H9 (cell line): ENCODE measurements around the gene ARHGEF6. TPM values are rescaled to one million over a fixed set of nuclear protein-coding genes. Genes with fewer than 3 reads are reported as not detected.

Experiments used
- DNase-seq: peaks from one replicate; pipeline ENCODE4 v3.0.0-alpha.2; 2017
- H2AFZ ChIP-seq: one replicate; pipeline ENCODE4 v1.6.1; 2013; ENCODE audit warnings: mild to moderate bottlenecking, low read length, control low read depth, moderate library complexity
- H2AK5ac ChIP-seq: 2 replicates; pipeline ENCODE4 v1.6.1; 2013; ENCODE audit warnings: low read length, control low read depth, mixed read lengths; ENCODE audit not compliant: insufficient read length
- H2BK120ac ChIP-seq: one replicate; pipeline ENCODE4 v1.6.1; 2013; ENCODE audit warnings: low read depth, mild to moderate bottlenecking, low read length, control low read depth, inconsistent platforms; ENCODE audit not compliant: poor library complexity, severe bottlenecking
- H2BK12ac ChIP-seq: 2 replicates; pipeline ENCODE4 v1.6.1; 2013; ENCODE audit warnings: low read length, control low read depth, mixed read lengths, low read depth; ENCODE audit not compliant: insufficient read length
- H2BK15ac ChIP-seq: 2 replicates; pipeline ENCODE4 v1.6.1; 2013; ENCODE audit warnings: low read depth, low read length, control low read depth
- H2BK20ac ChIP-seq: one replicate; pipeline ENCODE4 v1.6.1; 2013; ENCODE audit warnings: low read depth, mild to moderate bottlenecking, low read length, control low read depth, inconsistent platforms; ENCODE audit not compliant: poor library complexity, severe bottlenecking
- H2BK5ac ChIP-seq: 2 replicates; pipeline ENCODE4 v1.6.1; 2013; ENCODE audit warnings: low read length, control low read depth, mixed read lengths; ENCODE audit not compliant: insufficient read length
- H3K14ac ChIP-seq: 2 replicates; pipeline ENCODE4 v1.6.1; 2013; ENCODE audit warnings: low read length, control low read depth; ENCODE audit not compliant: insufficient read depth
- H3K18ac ChIP-seq: 2 replicates; pipeline ENCODE4 v1.6.1; 2013; ENCODE audit warnings: low read depth, mild to moderate bottlenecking, mixed read lengths, low read length, control low read depth; ENCODE audit not compliant: insufficient read length
- H3K23ac ChIP-seq: 2 replicates; pipeline ENCODE4 v1.6.1; 2013; ENCODE audit warnings: low read length, control low read depth, mixed read lengths, low read depth; ENCODE audit not compliant: insufficient read length
- H3K23me2 ChIP-seq: 2 replicates; pipeline ENCODE4 v1.6.1; 2013; ENCODE audit warnings: low read depth, mild to moderate bottlenecking, mixed read lengths, low read length, control low read depth; ENCODE audit not compliant: insufficient read length, poor library complexity, severe bottlenecking
- H3K27ac ChIP-seq: 2 replicates; pipeline ENCODE4 v1.5.1; 2013; ENCODE audit warnings: low read length, control low read depth, mixed read lengths, low read depth; ENCODE audit not compliant: insufficient read length
- H3K27me3 ChIP-seq: 2 replicates; pipeline ENCODE4 v1.6.1; 2013; ENCODE audit warnings: low read length, control low read depth, inconsistent platforms; ENCODE audit not compliant: insufficient read depth
- H3K4ac ChIP-seq: 2 replicates; pipeline ENCODE4 v1.6.1; 2013; ENCODE audit warnings: low read depth, mild to moderate bottlenecking, control low read depth, inconsistent platforms, low read length, moderate library complexity
- H3K4me1 ChIP-seq: 2 replicates; pipeline ENCODE4 v1.6.1; 2013; ENCODE audit warnings: low read length, control low read depth, inconsistent platforms; ENCODE audit not compliant: insufficient read depth
- H3K4me2 ChIP-seq: 2 replicates; pipeline ENCODE4 v1.6.1; 2013; ENCODE audit warnings: low read length, control low read depth, mixed read lengths; ENCODE audit not compliant: insufficient read length, insufficient read depth
- H3K56ac ChIP-seq: 2 replicates; pipeline ENCODE4 v1.6.1; 2013; ENCODE audit warnings: low read depth, mild to moderate bottlenecking, mixed read lengths, low read length, control low read depth; ENCODE audit not compliant: insufficient read length
- H3K79me1 ChIP-seq: 2 replicates; pipeline ENCODE4 v1.6.1; 2013; ENCODE audit warnings: low read depth, mild to moderate bottlenecking, moderate library complexity, low read length, control low read depth, inconsistent platforms; ENCODE audit not compliant: insufficient read depth, poor library complexity, severe bottlenecking
- H3K79me2 ChIP-seq: 2 replicates; pipeline ENCODE4 v1.6.1; 2013; ENCODE audit warnings: low read length, control low read depth, inconsistent platforms; ENCODE audit not compliant: insufficient read depth
- H3K9ac ChIP-seq: 2 replicates; pipeline ENCODE4 v1.6.1; 2013; ENCODE audit warnings: low read length, control low read depth, mixed read lengths; ENCODE audit not compliant: insufficient read length; ENCODE audit errors: extremely low read depth
- H3K9me3 ChIP-seq: one replicate; pipeline ENCODE4 v1.6.1; 2013; ENCODE audit warnings: low read depth, low read length, inconsistent platforms; ENCODE audit not compliant: control insufficient read depth
- H3T11ph ChIP-seq: one replicate; pipeline ENCODE4 v1.6.1; 2013; ENCODE audit warnings: mild to moderate bottlenecking, low read length, control low read depth, inconsistent platforms
- H4K20me1 ChIP-seq: one replicate; pipeline ENCODE4 v1.6.1; 2013; ENCODE audit not compliant: control insufficient read depth, insufficient read length, insufficient read depth
- H4K5ac ChIP-seq: 2 replicates; pipeline ENCODE4 v1.6.1; 2013; ENCODE audit warnings: low read depth, mild to moderate bottlenecking, mixed read lengths, low read length, control low read depth; ENCODE audit not compliant: insufficient read length
- H4K8ac ChIP-seq: replicated peaks from 2 replicates; pipeline ENCODE4 v1.6.1; 2013; ENCODE audit warnings: low read length, control low read depth, mixed read lengths, low read depth; ENCODE audit not compliant: insufficient read length
- H4K91ac ChIP-seq: 2 replicates; pipeline ENCODE4 v1.6.1; 2013; ENCODE audit warnings: low read depth, mild to moderate bottlenecking, moderate library complexity, mixed read lengths, low read length, control low read depth; ENCODE audit not compliant: insufficient read length
- H3K27ac Mint-ChIP-seq, 3 experiments: 2 replicates in 2 of 3; 3 replicates in 1 of 3; pipeline ENCODE4 v1.8.0; 2020 to 2021; ENCODE audit warnings: mixed read lengths in 3 of 3, mild to moderate bottlenecking in 1 of 3, moderate library complexity in 1 of 3
- H3K27me3 Mint-ChIP-seq: 2 replicates; pipeline ENCODE4 v1.8.0; 2021; ENCODE audit warnings: low read depth, mild to moderate bottlenecking, moderate library complexity, mixed read lengths
- H3K36me3 Mint-ChIP-seq, 3 experiments: 2 replicates in 2 of 3; 3 replicates in 1 of 3; pipeline ENCODE4 v1.8.0; 2020 to 2021; ENCODE audit warnings: low read depth in 3 of 3, mixed read lengths in 3 of 3; ENCODE audit not compliant: insufficient read depth in 1 of 3
- H3K4me1 Mint-ChIP-seq, 2 experiments: 2 replicates each; pipeline ENCODE4 v1.8.0; 2020; ENCODE audit warnings: mixed read lengths in 2 of 2
- H3K4me3 Mint-ChIP-seq, 2 experiments: 2 replicates in 1 of 2; 3 replicates in 1 of 2; pipeline ENCODE4 v1.8.0; 2020 to 2021; ENCODE audit warnings: mild to moderate bottlenecking in 2 of 2, mixed read lengths in 2 of 2, moderate library complexity in 1 of 2
- H3K9me3 Mint-ChIP-seq, 2 experiments: 2 replicates in 1 of 2; 3 replicates in 1 of 2; pipeline ENCODE4 v1.8.0; 2020; ENCODE audit warnings: mild to moderate bottlenecking in 2 of 2, mixed read lengths in 2 of 2, moderate library complexity in 1 of 2
- WGBS: extraction: QIAGEN DNeasy Blood & Tissue Kit; methylation state at CpG from one replicate; pipeline ENCODE4 v1.1.7; 2013; ENCODE audit warnings: missing lambda C conversion rate, low lambda C conversion rate, mixed read lengths; ENCODE audit not compliant: insufficient read length; ENCODE audit errors: extremely low coverage; 5-methylcytosine and 5-hydroxymethylcytosine counted together
- total RNA-seq: library from RNA; stranded (reverse); gene quantifications from 2 replicates; pipeline ENCODE4 v1.2.1, GENCODE V29; 2021
- TF ChIP-seq, protein P1 (sequence below): fragments of 200-600 bp; sonication (generic); conservative IDR thresholded peaks from 3 replicates; pipeline ENCODE4 v1.8.0; 2021; ENCODE audit warnings: antibody characterized with exemption, mild to moderate bottlenecking

ARHGEF6 gene
- total RNA-seq, 1 experiment from 2014 or later, result 3.6 TPM

- Histone ChIP-seq H2BK15ac (no peak overlapping the region), H2BK5ac (no peak overlapping the region), H2BK12ac (no peak overlapping the region), H3K27me3 (no peaks in the 10 kb centered on the region), H3K56ac (no peak overlapping the region), H3K9me3 (peaks cover 28% of the 10 kb centered on the region), H3K14ac (no peak overlapping the region), H2BK120ac (no peak overlapping the region), H2AFZ (no peak overlapping the region), H3K9ac (no peak overlapping the region), H3K27ac (no peak overlapping the region), H3K79me2 (no peaks in the 10 kb centered on the region), H3K79me1 (no peaks in the 10 kb centered on the region), H3K4ac (no peak overlapping the region), H4K8ac (no peak overlapping the region), H4K91ac (no peak overlapping the region), H4K5ac (no peak overlapping the region), H2AK5ac (no peak overlapping the region), H3K4me2 (peak overlapping the region; percentile 8), H4K20me1 (no peaks in the 10 kb centered on the region), H3K18ac (no peak overlapping the region), H3K23me2 (no peaks in the 10 kb centered on the region), H3T11ph (no peak overlapping the region), H2BK20ac (no peak overlapping the region), H3K23ac (no peak overlapping the region), H3K4me1 (0 out of 2 replicates have a peak, but pooled peaks cover 1% of the 10 kb centered on the region)
- DNase-seq, result peak; percentile 68
- H3K4me1 Mint-ChIP-seq, result peaks cover 20 to 21% of the 10 kb centered on the region in 2 experiments
- H3K36me3 Mint-ChIP-seq, result peaks cover 0 to 4% (median 0%) of the 10 kb centered on the region in 3 experiments; a peak in 2 of 7 replicates
- no CpG with 5 or more reads among the region's 3 CpGs for WGBS
- TF ChIP-seq, protein P1, sequence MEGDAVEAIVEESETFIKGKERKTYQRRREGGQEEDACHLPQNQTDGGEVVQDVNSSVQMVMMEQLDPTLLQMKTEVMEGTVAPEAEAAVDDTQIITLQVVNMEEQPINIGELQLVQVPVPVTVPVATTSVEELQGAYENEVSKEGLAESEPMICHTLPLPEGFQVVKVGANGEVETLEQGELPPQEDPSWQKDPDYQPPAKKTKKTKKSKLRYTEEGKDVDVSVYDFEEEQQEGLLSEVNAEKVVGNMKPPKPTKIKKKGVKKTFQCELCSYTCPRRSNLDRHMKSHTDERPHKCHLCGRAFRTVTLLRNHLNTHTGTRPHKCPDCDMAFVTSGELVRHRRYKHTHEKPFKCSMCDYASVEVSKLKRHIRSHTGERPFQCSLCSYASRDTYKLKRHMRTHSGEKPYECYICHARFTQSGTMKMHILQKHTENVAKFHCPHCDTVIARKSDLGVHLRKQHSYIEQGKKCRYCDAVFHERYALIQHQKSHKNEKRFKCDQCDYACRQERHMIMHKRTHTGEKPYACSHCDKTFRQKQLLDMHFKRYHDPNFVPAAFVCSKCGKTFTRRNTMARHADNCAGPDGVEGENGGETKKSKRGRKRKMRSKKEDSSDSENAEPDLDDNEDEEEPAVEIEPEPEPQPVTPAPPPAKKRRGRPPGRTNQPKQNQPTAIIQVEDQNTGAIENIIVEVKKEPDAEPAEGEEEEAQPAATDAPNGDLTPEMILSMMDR, result no peak
- peaks cover 62 to 73% of the 10 kb centered on the region in 2 experiments for H3K9me3 Mint-ChIP-seq
- peak overlapping the region; percentile 26 to 41; a peak in 3 of 5 replicates for H3K4me3 Mint-ChIP-seq
- H3K27ac Mint-ChIP-seq, result peak overlapping the region in 2 of 3 experiments; percentile 28 to 81; a peak in 1 of 7 replicates
- H3K27me3 Mint-ChIP-seq, result no peaks in the 10 kb centered on the region; the same call in 1 of the 2 replicates
Observed at GRCh38 chrX:136636121-136636520, 144.6 kb downstream of the ARHGEF6 start.
